Esophagus squamous epithelium (tissue), 5 donors: ENCODE measurements around the gene BBLN. TPM values are rescaled to one million over a fixed set of nuclear protein-coding genes. Genes with fewer than 3 reads are reported as not detected.

Source experiments
- DNase-seq: peaks from one replicate; lab custom pipeline; 2025; lab: John Stamatoyannopoulos, UW
- H3K27ac ChIP-seq, 4 donors: fragments of 200-600 bp; sonication (generic); one replicate each; pipeline ENCODE4 v1.5.1; 2016 to 2019; ENCODE audit warnings: mild to moderate bottlenecking in 1 of 4
- H3K27me3 ChIP-seq, 4 donors: fragments of 200-600 bp; sonication (generic); 1 replicate in 3 of 4; 2 replicates in 1 of 4; pipeline versions ENCODE4 v1.5.1 to v1.6.0; 2017 to 2021; ENCODE audit warnings: antibody characterized with exemption in 1 of 4
- H3K36me3 ChIP-seq, 3 donors: fragments of 200-600 bp; sonication (generic); one replicate each; pipeline ENCODE4 v1.5.1; 2016 to 2019
- H3K4me1 ChIP-seq, 3 donors: fragments of 200-600 bp; sonication (generic); one replicate each; pipeline ENCODE4 v1.5.1; 2017 to 2019
- H3K4me3 ChIP-seq, 4 donors: fragments of 200-600 bp; sonication (generic); 1 replicate in 3 of 4; 2 replicates in 1 of 4; pipeline ENCODE4 v1.5.1; 2016 to 2019; ENCODE audit warnings: mild to moderate bottlenecking in 2 of 4, moderate library complexity in 1 of 4
- H3K9me3 ChIP-seq, 3 donors: fragments of 200-600 bp; sonication (generic); one replicate each; pipeline ENCODE4 v1.5.1; 2016 to 2019
- CTCF ChIP-seq, 6 experiments: fragments of 450-650 bp in 4 of 6; fragments of 200-600 bp in 2 of 6; sonication (generic) in 2 of 6; IDR thresholded peaks; one replicate each; pipeline ENCODE4 v1.5.1; 2016 to 2019; ENCODE audit warnings: antibody characterized with exemption in 6 of 6, mild to moderate bottlenecking in 4 of 6, moderate library complexity in 4 of 6
- POLR2A ChIP-seq, 4 donors: fragments of 450-650 bp; IDR thresholded peaks; one replicate each; pipeline ENCODE4 v1.6.1; 2017; ENCODE audit warnings: antibody characterized with exemption in 4 of 4, mild to moderate bottlenecking in 4 of 4, moderate library complexity in 3 of 4
- WGBS, 2 donors: methylation state at CpG; one replicate each; pipeline ENCODE4 v1.1.5; 2018; 5-methylcytosine and 5-hydroxymethylcytosine counted together
- intact Hi-C: fragments of 100-400 bp; cut with DNase I; formaldehyde crosslinking; loops from one replicate; pipeline ENCODE4 v1.15.0; 2022
- total RNA-seq, 4 donors: library from RNA; depleted of rRNA; stranded (reverse); fragments of >200 nt; gene quantifications; one replicate each; pipeline ENCODE4 v1.1.0, GENCODE V29; 2016
- donor health status: DM: yes; HTN: yes; CAD: no.

The BBLN gene
- total RNA-seq, 4 donors from 2014 or later: 124 to 214 (median 162) TPM

DNA sequence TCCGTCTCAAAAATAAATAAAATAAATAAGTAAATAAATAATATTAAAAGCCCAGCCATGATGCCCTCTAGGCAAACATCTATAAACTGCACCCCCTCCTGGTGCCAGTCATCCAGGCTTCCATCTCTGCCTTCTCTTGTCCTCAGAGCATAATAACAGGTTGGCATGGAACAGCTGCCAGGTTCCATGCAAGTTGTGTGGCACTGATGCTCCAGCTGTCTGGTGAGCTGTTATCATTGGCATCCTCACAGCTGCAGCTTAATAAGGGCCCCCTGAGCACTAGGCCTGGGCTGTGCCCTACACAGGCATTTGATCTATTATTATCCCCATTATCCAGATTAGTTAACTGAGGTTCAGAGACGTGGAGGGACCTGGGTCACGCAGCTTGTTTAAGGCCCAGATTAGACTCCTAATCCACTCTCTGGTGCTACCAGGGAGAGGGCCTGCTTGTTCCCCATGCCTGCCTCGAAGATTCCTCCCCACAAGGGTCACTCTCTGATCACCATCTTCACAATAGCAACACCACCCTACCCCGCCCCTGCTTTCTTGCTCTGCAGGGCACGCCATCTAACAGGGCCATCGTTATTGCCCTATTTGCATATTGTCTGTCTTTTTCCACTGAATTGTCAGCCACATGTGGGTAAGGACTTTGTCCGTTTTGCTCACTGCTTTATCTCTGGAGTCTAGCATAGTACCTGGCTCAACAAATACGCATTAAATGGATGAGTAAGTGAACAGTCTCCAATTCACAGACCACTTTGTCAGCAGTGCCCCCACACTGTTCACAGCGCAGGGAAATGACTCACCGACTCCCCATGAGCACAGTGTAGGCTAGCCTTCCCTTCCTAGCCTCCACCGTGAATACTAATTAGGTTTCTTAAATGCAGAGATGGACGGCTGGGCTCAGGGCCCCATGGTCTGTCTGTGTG lies 41.6 kb downstream of the BBLN start:
- H3K4me3 ChIP-seq: no peak overlapping the region
- H3K27ac ChIP-seq: no peak overlapping the region
- 75 to 86% methylated on average over 13 of the region's 13 CpGs for WGBS, 2 donors
- intact Hi-C loops: no loop called here
- H3K36me3 ChIP-seq: no peaks in the 10 kb centered on the region
- H3K9me3 ChIP-seq: no peaks in the 10 kb centered on the region
- DNase-seq: no peak
- TF ChIP-seq CTCF (IDR thresholded peaks at IDR 0.05) (no peak), POLR2A (IDR thresholded peaks at IDR 0.05) (no peak)
- peaks cover 7 to 28% (median 15%) of the 10 kb centered on the region in 3 donors for H3K4me1 ChIP-seq
- peaks cover 0 to 29% (median 3%) of the 10 kb centered on the region in 4 donors for H3K27me3 ChIP-seq

- intact Hi-C loops: no loop called here
- WGBS, 2 donors: 15 to 16% methylated on average over 2 of the region's 2 CpGs
- no peak for TF ChIP-seq POLR2A (IDR thresholded peaks at IDR 0.05)
- TF ChIP-seq CTCF (IDR thresholded peaks at IDR 0.05): no peak
- peak overlapping the region in 2 of 4 donors; percentile 71 to 74 for H3K4me3 ChIP-seq
- peaks cover 7 to 28% (median 15%) of the 10 kb centered on the region in 3 donors for H3K4me1 ChIP-seq
- H3K27me3 ChIP-seq: peaks cover 0 to 29% (median 3%) of the 10 kb centered on the region in 4 donors
- H3K36me3 ChIP-seq: no peaks in the 10 kb centered on the region
- no peak for DNase-seq
- H3K9me3 ChIP-seq: no peaks in the 10 kb centered on the region
- no peak overlapping the region for H3K27ac ChIP-seq
These were observed 42.6 kb downstream of the BBLN start for GRCh38 chr9:128202648-128203023.

DNA sequence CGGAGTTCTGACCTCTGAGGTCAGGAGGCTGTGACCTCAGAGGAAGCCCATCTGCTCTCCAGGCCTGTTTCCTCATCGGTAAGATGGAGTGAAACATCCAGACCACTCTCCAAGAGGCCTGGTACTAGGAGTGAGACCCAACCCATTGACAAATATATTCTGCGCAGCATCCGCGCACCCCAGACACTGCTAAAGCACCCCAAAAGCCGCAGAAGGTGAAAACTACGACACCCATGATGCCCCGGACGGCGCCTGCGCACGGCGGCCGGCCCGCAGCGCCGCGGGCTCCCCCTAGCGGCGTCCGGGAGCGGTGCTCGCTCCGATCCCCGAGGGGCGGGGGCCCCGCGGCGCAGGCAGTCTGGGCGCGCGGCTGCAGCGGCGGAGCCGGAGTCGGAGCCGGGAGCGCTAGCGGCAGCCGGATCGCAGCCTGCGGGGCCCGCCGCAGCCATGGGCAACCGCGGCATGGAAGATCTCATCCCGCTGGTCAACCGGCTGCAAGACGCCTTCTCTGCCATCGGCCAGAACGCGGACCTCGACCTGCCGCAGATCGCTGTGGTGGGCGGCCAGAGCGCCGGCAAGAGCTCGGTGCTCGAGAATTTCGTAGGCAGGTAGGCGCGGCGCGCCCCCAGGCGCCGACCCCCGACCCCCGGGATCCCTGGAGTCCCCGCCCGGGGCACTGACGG lies 43.1 kb downstream of the BBLN start, which contains the start of gene DNM1:
TSS of gene DNM1 (plus strand) at position 356 of the 683 bp plus-strand sequence. CDS start at position 448, 92 bp downstream.
- peaks cover 7 to 29% (median 15%) of the 10 kb centered on the region in 3 donors for H3K4me1 ChIP-seq
- peak; percentile 63 to 99 (median 98) for TF ChIP-seq CTCF (IDR thresholded peaks at IDR 0.05)
- TF ChIP-seq POLR2A (IDR thresholded peaks at IDR 0.05): peak in 1 of 4 donors; percentile 17
- WGBS, 2 donors: 0% methylated on average over 2 of the region's 72 CpGs
- peaks cover 0 to 29% (median 3%) of the 10 kb centered on the region in 4 donors for H3K27me3 ChIP-seq
- intact Hi-C loops: no loop called here
- H3K27ac ChIP-seq: peak within 1 kb of the TSS; percentile 1 to 69 (median 32)
- no peak for DNase-seq
- no peaks in the 10 kb centered on the region for H3K36me3 ChIP-seq
- H3K9me3 ChIP-seq: no peaks in the 10 kb centered on the region
- H3K4me3 ChIP-seq: peak within 1 kb of the TSS; percentile 51 to 74 (median 65)

- H3K27me3 ChIP-seq: peaks cover 0 to 29% (median 3%) of the 10 kb centered on the region in 4 donors
- peaks cover 12 to 37% (median 15%) of the 10 kb centered on the region in 3 donors for H3K4me1 ChIP-seq
- TF ChIP-seq CTCF (IDR thresholded peaks at IDR 0.05) (no peak), POLR2A (IDR thresholded peaks at IDR 0.05) (no peak)
- peak overlapping the region; percentile 51 to 74 (median 65) for H3K4me3 ChIP-seq
- H3K36me3 ChIP-seq: no peaks in the 10 kb centered on the region
- DNase-seq: no peak
- intact Hi-C loops: no loop called here
- H3K27ac ChIP-seq: peak overlapping the region; percentile 1 to 69 (median 32)
- H3K9me3 ChIP-seq: no peaks in the 10 kb centered on the region
- WGBS, 2 donors: 2 to 8% methylated on average over 7 to 14 of the region's 67 CpGs
These were observed 43.9 kb downstream of the BBLN start for GRCh38 chr9:128203707-128204551.
